NCI-H187 (cell line): ENCODE data around the gene PANX3.
"Not testable (repeated sequence)": the region's sequence is repeated elsewhere in the genome, so short reads cannot be mapped to it uniquely, and the experiment has no call there.

ENCODE experiments used
- DNase-seq, 2 experiments: peaks; one replicate each; lab custom pipeline; 2025; lab: John Stamatoyannopoulos, UW

PANX3 gene, protein sequence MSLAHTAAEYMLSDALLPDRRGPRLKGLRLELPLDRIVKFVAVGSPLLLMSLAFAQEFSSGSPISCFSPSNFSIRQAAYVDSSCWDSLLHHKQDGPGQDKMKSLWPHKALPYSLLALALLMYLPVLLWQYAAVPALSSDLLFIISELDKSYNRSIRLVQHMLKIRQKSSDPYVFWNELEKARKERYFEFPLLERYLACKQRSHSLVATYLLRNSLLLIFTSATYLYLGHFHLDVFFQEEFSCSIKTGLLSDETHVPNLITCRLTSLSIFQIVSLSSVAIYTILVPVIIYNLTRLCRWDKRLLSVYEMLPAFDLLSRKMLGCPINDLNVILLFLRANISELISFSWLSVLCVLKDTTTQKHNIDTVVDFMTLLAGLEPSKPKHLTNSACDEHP

DNA sequence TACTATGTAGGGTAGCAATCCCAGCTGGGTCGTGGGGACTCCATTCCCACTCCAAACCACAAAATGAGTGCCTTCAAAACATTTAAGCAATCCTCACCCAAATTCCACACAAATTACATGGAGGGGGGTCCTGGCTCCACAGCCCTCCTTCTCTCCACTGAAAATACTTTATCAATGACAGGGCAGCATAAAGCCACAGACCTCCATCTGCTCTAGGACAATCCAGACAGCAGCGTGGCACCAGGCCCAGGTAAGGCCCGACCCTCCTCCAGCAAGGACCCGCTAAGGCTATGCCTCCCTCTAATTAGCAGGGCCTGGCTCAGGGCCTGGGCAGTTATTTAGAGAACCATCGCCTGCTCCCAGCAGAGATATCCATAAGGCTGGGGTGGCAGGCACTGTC is at the start of gene PANX3:
TSS of gene PANX3 (plus strand) at position 365 of the 400 bp plus-strand sequence. CDS start 129 bp downstream, outside the sequence.
- no peak for DNase-seq

DNA sequence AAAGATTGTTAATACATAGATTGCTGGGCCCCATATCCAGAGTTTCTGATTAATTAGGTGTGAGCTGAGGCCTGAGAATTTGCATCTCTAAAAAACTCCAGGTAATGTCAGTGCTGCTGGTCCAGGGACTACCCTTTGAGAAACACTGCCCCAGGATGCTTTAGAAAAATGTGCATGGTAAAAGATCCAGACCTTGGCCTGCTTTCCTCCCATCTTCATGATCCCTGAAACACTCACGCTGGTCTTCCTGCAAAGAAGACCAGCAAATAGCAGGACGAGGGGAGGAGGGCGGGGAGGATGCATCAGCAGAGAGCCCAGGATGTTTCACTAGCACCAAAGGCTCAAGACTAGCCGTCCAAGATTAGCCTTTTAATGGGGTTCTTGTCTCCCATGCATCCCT is 41.5 kb upstream of the PANX3 start, which contains the start of gene OR8A1:
TSS of gene OR8A1 (plus strand) at position 301 of the 400 bp plus-strand sequence. CDS start 123 bp downstream, outside the sequence.
- no peak for DNase-seq

DNA sequence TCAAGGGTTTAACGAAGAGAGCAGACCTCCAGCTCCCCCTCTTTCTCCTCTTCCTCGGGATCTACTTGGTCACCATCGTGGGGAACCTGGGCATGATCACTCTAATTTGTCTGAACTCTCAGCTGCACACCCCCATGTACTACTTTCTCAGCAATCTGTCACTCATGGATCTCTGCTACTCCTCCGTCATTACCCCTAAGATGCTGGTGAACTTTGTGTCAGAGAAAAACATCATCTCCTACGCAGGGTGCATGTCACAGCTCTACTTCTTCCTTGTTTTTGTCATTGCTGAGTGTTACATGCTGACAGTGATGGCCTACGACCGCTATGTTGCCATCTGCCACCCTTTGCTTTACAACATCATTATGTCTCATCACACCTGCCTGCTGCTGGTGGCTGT is 41.1 kb upstream of the PANX3 start:
- DNase-seq: no peak

DNA sequence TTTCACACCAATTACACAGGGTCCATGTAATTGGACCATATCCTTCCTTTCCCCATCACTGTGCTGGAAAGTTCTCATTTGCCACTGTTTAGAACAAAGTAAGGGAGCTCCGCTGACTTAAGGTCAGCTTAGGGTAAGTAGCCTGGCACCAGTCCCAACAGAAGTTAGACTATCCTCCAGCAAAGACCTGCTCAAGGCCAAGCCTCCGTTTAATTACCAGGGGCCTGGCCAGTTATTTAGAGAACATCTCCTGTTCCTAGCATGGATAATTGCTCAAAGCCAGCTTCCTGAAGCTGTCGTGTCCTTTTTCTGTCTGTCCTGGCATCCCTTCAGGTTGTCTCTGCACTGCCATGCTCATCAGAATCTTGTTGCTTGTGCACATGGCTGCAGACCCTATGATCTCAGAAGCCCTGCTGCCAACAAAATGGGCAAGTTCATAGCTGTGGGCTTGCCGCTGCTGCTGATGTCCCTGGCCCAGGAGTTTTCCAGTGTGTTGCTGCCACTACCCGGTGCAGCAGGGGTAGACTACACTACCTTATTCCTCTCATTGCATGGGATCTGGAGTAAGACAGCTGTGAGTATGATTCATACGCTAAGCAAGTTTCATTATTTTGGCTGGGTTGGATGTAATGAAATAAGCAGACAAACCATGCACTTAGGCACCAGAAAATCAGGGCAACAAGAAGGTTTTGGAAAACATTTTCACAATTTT is 33.4 kb upstream of the PANX3 start:
- DNase-seq: no peak

DNA sequence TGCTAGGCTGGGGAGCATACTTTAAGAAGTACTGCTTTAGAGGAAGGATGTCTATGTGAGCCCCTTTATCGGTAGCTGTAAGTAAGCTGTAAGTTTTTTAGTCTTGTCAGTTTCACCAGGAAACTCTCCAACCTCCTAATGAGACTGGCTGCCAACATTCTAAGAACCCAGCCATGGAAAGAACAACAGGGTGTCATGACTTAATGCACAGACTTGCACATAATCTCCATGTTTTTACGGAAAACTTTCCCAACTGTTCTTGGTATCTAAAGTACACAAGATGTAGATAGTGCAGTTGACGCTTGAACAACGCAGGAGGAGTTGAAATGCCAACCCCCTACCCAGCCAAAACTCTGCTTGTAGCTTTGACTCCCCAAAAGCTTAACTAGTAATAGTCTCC is 32.5 kb upstream of the PANX3 start:
- DNase-seq: no peak

DNA sequence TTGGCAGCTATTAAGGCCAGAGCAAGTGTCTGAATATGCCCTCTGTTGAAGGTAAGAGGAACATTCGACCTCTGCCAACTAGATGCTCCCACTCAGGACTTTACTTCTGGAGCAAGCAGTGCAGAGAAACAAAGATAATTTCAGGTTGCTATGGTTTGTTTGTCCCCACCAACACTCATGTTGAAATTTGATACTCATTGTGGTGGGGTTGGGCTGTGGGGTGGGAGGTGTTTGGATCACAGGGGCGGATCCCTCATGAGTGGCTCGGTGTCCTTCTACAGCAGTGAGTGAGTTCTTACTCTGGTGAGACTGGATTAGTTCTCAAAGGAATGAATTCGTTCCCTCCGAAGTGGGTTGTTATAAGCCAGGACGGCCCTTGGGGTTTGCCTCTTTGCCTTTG is 29.4 kb upstream of the PANX3 start:
- DNase-seq: no peak

DNA sequence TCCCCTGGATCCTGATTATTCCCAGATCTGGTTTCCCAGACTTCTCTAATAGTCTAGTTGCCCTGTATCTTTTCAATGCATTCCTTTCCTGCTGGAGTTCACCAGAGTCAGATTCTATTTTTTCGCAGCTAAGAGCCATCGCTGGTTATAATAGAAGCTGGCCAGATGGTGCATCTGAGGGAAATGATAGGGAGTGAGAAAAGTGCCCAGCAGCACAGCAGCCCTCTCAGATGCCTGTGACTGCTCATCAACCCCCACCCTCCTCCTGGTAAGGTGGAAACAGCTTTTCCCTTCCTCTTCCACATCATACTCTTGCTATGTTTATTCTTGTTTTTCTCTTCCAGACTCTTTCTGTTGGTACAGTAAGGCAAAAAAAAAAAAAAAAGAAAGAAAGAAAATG is 28.7 kb upstream of the PANX3 start:
- no peak for DNase-seq

DNA sequence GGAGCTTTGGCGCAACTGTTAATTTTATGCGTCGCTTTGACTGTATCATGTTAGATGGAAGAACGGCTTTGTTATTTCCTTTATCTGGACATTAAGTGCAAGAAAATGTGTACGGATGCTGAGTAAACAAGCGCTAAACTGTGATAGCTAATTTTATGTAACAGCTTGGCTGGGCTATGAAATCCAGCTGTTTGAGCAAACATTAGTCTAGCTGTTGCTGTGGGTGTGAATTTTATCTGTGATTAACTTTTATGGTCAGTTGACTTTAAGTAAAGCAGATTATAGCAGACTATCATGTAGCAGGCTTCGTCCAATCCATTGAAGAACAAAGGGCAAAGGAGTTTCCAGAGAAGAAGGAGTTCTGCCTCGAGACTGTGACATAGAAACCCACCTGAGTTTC is 27.4 kb upstream of the PANX3 start:
- DNase-seq: no peak

DNA sequence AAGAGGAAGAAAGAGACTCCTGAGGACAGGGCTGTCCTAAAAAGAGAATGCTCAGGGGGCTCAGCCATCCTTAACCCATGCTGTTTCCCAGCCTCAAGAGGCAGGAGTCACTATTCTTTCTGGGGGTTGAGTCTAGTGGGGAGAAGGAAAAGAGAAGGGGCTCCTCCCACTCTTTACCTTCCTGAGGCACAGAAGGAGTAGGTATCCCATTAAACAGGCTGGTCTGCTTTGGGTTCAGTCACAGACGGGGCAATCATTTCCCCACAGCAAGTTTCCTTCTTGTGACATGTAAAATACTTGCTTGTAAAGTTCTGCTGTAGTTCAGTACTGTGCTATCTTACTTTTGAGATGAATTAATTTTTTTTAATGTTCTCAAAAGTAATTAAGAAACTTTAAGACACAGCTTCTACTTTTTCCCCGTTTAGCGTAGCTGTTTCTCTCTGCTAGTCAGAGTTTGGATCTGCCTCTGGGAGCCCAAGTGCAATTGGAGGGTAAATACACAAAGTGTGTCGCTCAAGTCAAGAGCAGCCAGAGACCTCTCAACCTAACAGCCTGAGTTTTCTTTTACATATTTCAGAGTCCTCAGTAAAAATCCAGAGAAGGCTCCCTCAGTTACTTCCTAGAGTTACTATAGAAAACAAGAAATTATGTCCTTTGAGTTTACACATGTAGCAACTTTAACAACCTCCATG is 26.4 kb upstream of the PANX3 start:
- DNase-seq: no peak

DNA sequence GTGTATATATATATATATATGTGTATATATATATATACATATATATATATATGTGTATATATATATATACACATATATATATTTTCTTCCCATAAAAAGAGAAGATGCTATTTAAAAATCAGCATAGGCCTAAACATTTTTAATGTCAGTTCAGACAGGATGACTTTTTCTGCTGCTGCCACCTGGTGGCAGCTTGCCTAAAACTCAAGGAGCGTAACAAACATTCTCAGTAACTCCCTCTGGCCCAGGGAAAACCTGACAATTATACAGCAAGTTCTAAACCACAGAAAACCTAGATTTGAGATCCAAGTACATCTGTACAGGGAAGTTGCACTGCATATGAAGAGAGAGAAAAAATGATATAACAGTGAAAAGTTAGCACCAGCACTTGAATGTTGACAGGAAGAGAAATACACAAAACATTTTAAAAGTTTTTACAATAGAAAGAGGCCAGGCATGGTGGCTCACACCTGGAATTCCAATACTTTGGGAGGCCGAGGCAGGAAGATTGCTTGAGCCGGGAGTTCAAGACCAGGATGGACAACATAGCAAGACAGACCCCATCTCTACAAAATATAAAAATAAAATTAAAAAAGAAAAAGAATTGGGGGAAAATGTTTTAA is 24.9 kb upstream of the PANX3 start:
- DNase-seq: no peak

DNA sequence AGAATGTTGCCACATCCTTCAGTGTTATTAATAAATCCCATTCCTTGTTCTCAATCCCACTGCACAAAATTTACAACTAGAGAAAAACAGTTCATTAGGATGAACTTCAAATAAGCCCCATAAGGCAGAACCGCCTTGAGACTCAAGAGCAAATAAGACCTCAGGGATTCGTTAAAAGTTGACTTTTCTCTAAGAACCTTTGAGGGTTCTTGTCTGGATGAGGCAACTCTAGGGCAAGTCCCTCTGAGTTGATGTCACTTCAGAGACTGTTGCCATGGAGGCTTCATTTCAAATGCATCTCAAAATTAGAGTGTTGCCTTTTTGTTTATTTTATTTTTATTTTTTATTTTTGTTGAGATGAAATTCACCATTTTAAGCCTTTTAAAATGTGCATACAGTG is 19.8 kb upstream of the PANX3 start:
- no peak for DNase-seq

DNA sequence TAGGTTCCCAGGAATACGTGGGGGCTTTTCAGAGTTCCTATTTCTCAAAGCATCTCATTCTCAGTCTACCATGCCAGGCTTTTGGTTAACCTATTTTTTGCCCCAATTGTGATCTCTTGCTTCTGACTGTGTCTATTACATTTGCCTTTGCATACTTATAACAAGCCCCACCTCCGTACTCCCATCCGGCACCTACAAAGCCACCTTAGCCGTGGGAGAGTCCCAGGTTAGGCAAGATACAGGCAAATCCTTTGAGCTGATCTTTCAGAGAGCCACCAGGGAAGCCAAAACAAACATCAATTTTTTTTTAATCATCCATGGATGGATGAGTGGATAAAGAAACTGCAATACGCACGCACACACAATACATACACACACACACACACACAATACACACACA is 18.6 kb upstream of the PANX3 start:
- DNase-seq: no peak

DNA sequence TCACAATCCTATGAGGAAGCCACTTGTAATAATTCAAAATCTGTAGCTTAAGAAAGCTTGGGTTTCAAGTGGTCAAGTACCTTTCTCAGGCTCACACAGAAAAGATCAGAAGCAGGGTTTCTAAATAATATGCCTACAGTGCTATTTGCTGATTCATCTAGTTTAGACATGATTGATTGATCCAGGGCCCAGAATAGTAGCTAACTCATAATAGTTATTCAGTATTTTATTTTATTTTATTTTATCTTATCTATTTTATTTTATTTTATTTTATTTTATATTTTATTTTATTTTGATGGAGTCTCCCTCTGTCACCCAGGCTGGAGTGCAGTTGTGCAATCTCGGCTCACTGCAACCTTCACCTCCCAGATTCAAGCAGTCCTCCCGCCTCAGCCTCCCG is 15.9 kb upstream of the PANX3 start:
- no peak for DNase-seq

DNA sequence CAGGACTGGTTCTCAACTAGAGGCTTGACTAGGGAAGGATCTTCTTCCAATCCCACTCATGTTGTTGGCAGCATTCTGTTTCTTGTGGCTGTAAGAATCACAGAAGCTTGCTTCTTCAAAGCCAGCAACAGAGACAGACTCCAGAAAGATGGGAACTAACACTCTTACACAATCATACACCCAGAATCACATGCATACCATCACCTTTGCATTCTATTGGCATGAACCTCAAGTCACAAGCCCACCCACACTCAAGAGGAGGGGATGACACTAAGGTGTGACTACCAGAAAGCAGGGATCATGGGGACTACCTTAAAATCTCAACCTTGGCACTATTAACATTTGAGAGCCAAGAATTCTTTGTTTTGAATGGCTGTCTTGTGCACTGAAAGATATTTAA is 13.6 kb upstream of the PANX3 start:
- no peak for DNase-seq

DNA sequence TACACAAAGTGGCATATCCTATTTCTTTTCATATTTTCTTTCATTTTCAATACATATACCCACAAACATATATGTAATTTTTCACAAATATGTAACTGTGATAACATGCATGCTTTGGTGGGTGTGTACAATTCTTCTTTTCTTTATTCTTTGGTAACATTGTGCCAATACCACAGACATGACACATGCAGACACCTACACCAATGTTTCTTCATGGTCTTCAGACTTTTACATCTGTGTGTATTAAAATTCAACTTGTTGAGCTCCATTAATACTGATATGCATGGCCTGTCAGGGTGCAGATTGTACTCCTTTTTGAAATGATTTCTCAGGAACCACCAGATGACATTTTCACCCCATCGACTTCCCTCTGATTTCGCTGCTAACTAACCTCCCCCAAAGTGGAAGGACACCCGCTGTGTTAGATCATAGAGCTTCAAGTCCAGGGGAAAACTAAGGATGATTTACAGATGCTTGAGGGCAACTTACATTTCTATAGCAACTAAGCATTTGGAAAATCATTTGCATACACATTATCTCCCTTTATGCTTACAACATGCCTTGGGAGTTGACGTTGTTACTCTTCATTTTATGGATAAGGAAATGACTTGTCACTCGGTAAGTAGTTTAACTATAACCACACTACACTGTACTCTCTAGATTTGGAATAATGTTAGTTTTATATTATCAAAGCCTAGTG is 10.5 kb upstream of the PANX3 start:
- no peak for DNase-seq

DNA sequence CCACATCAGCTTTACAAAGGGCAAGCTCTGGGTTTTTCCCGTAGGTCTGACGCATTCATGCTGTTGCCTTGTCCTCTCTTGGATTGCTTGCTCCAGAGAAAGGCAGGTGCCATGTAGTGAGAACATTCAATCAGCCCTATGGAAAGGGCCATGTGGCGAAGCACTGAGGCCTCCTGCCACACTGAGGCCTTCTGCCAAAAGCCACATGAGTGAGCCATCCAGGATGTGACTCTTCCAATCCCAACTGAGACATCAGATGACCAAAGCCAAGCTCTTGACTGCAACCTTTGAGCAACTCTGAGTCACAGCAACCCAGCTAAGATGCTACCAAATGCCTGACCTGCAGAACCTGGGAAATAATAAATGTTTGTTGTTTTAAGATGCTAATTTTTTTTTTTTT is 9.0 kb upstream of the PANX3 start:
- DNase-seq: no peak

DNA sequence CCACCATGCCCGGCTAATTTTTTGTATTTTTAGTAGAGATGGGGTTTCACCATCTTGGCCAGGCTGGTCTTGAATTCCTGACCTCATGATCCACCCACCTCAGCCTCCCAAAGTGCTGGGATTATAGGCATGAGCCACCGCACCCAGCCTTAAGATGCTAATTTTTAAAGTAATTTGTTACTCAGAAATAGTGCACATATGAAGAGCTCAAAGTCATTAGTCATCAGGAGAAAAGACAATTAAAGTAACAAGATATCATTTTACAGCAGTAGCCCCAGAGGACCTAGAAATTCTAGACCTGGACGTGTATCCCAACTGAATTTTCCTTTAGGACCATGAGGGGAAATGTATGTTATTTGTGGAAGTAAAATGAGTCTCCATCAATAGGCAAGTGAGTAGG is 8.5 kb upstream of the PANX3 start:
- DNase-seq: not testable (repeated sequence)

DNA sequence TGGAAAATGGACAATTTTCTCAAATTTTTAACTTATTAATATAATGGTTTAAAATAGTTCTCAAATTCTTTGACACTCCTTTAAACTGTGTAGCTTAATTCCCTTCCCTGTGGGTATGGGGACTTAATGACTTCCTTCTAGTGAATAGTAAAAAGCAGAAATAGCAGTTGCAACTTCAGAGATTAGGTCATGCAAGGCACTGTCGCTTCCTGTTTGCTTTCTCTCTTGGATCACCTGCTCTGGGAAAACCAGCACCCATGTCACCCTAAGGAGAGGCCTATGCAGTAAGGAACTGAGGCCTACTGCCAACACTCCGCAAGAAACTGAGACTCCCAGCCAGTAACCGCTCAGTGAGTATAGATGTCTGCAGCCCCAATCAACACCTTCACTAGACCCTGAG is 5.5 kb upstream of the PANX3 start:
- DNase-seq: no peak

DNA sequence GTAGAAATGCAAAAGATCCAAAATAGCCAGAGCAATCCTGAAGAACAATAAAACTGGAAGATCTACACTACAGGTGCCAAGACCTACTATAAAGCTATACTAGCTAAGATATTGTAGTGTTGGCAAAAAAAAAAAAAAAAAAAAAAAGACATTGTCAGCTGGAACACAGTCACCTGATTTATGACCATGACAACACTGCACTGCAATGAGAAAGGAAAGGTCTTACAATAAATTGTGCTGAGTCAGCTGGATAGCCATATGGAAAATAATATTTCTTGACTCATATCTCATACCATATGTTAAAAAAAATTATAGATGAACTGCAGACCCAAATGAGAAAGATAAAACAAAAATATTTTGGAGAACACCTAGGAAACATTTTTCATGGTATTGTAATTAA is 3.1 kb upstream of the PANX3 start:
- no peak for DNase-seq

DNA sequence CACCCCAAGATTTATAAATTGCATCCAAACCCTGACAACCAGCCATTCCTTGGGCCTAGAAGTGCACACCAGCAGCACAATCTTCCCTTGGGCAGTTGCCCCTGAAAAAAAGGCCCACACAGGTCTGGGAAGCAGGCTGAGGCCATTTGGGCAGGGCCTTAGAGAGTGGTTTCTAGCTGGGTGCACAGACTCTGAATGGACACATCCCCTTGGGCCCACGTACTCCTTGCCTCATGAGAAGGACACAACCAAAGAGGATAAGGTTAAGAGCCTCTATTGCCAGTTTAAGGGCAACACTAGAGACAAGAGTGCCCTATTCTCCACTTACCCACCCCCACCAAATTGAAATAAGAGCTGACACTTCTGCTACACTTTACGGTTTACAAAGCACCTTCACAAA is 933 bp upstream of the PANX3 start:
- no peak for DNase-seq

DNA sequence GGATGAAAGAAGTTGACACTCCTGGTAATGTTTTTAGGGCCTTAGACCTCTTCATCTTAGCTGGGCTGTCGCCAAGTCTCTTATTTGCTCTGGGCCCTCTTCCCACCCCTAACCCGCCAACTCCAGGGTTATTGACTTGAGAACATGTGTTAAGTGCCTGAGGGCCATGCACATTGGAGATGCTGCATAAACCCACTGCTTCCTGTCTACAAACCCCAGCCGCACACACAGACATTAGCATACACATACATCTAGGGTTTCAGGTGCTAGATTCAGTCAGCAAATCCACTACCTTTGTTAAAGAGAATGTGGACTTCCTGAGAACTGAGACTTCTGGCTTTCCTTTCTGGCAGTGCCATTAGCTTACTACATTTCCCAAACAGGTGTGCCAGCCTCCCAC is 817 bp downstream of the PANX3 start:
- DNase-seq: no peak
